SKM-1 (cell line): ENCODE results near the gene IGFBP2.

Experiments
- DNase-seq: peaks from one replicate; lab custom pipeline; 2025; ENCODE audit not compliant: unreplicated experiment; lab: John Stamatoyannopoulos, UW

The IGFBP2 gene

GRCh38 chr2:216615298-216616082 is 17.7 kb upstream of the IGFBP2 start:
- no peak for DNase-seq

GRCh38 chr2:216616083-216616678 is 17.0 kb upstream of the IGFBP2 start:
- no peak for DNase-seq

GRCh38 chr2:216617159-216617815 is 15.9 kb upstream of the IGFBP2 start:
- DNase-seq = no peak

GRCh38 chr2:216618785-216619184 is 14.4 kb upstream of the IGFBP2 start:
- no peak for DNase-seq

- DNase-seq = peak; percentile 52
Observed at GRCh38 chr2:216619411-216620393, 13.5 kb upstream of the IGFBP2 start.

- no peak for DNase-seq
Observed at GRCh38 chr2:216620786-216621185, 12.4 kb upstream of the IGFBP2 start.

GRCh38 chr2:216621292-216621691 is 11.9 kb upstream of the IGFBP2 start:
- no peak for DNase-seq

- no peak for DNase-seq
Observed at GRCh38 chr2:216622526-216622925, 10.7 kb upstream of the IGFBP2 start.

GRCh38 chr2:216624251-216624650 is 9.0 kb upstream of the IGFBP2 start:
- DNase-seq = no peak

- no peak for DNase-seq
Observed at GRCh38 chr2:216626168-216626874, 6.9 kb upstream of the IGFBP2 start.

GRCh38 chr2:216626875-216627245 is 6.4 kb upstream of the IGFBP2 start:
- DNase-seq = no peak

GRCh38 chr2:216629784-216630183 is 3.4 kb upstream of the IGFBP2 start:
- no peak for DNase-seq

GRCh38 chr2:216632346-216632951 is 771 bp upstream of the IGFBP2 start:
- no peak for DNase-seq

- DNase-seq = no peak
Observed at GRCh38 chr2:216633616-216634369, 573 bp downstream of the IGFBP2 start.

- no peak for DNase-seq
Observed at GRCh38 chr2:216634370-216635148, 1.3 kb downstream of the IGFBP2 start.

- DNase-seq = no peak
Observed at GRCh38 chr2:216635171-216635570, 2.0 kb downstream of the IGFBP2 start.

GRCh38 chr2:216635701-216636550 is 2.7 kb downstream of the IGFBP2 start:
- no peak for DNase-seq
